ENCODE measurements around the gene DLEC1. TPM values are rescaled to one million over a fixed set of nuclear protein-coding genes. Genes with fewer than 3 reads are reported as not detected.
"Not testable (repeated sequence)": the region's sequence is repeated elsewhere in the genome, so short reads cannot be mapped to it uniquely, and the experiment has no call there.

Gene DLEC1
- total RNA-seq, 1 experiment from 2014 or later, result 0.81 TPM

DNA sequence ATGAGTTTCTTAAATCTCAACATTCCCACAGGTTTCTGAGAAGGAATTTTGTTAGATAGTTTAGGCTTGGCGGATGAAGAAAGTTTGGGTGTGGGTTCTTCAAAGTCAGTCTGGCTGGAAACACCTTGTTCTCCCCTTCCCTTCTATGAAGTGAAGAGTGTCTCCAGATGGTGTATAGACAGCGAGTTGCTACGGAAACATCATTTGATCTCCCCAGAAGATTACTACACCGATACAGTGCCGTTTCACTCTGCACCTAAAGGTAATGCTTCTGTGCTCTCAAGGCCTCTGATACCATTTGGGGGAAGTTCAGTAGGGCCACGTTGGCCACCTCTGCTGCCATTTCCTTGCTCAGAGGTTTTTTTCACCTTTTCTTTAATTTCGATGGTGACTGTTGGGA, 20.6 kb downstream of the DLEC1 start (continued):
- TF ChIP-seq PREB (CRISPR knock-in tag; IDR thresholded peaks at IDR 0.05; ENCODE audit: borderline replicate concordance), result no peak
- TF ChIP-seq CBFB (CRISPR knock-in tag; IDR thresholded peaks at IDR 0.05; ENCODE audit: low read depth), result no peak
- TF ChIP-seq NFYB (CRISPR knock-in tag; conservative IDR thresholded peaks at IDR 0.05; ENCODE audit: low read depth), result no peak
- no peak for TF ChIP-seq KAT7 (CRISPR knock-in tag; IDR thresholded peaks at IDR 0.05; ENCODE audit: borderline replicate concordance)
- TF ChIP-seq, protein P1, sequence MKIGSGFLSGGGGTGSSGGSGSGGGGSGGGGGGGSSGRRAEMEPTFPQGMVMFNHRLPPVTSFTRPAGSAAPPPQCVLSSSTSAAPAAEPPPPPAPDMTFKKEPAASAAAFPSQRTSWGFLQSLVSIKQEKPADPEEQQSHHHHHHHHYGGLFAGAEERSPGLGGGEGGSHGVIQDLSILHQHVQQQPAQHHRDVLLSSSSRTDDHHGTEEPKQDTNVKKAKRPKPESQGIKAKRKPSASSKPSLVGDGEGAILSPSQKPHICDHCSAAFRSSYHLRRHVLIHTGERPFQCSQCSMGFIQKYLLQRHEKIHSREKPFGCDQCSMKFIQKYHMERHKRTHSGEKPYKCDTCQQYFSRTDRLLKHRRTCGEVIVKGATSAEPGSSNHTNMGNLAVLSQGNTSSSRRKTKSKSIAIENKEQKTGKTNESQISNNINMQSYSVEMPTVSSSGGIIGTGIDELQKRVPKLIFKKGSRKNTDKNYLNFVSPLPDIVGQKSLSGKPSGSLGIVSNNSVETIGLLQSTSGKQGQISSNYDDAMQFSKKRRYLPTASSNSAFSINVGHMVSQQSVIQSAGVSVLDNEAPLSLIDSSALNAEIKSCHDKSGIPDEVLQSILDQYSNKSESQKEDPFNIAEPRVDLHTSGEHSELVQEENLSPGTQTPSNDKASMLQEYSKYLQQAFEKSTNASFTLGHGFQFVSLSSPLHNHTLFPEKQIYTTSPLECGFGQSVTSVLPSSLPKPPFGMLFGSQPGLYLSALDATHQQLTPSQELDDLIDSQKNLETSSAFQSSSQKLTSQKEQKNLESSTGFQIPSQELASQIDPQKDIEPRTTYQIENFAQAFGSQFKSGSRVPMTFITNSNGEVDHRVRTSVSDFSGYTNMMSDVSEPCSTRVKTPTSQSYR (CRISPR knock-in tag; IDR thresholded peaks at IDR 0.05), result no peak
- no peak for TF ChIP-seq ZBTB21 (CRISPR knock-in tag; IDR thresholded peaks at IDR 0.05; ENCODE audit: borderline replicate concordance)
- no peak for TF ChIP-seq ZNF263 (CRISPR knock-in tag; IDR thresholded peaks at IDR 0.05; ENCODE audit: low read depth)
- no peak for TF ChIP-seq E2F4 (CRISPR knock-in tag; IDR thresholded peaks at IDR 0.05; ENCODE audit: borderline replicate concordance, low read depth)

DNA sequence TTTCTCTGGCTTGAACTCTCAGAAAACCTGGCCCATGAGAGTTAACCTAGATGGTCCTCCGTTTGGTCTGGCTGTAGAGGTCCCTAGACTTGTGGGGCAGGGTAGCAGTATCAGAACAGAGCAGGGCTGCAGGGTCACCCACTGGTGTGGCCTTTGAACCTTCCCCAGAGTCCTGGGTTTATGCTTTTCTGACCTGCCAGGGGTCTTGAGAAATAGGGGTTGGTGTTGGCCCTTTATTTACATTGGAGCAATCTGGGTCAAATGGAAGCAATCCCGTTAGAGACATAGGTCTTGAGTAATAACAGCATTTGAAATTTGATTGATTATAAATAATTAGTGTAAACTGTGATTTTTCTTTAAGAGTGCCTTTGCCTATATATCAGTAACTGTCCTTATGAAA, 23.8 kb downstream of the DLEC1 start:
- peaks cover 9% of the 10 kb centered on the region for H3K27me3 Mint-ChIP-seq (ENCODE audit: low read depth)
- peaks cover 49% of the 10 kb centered on the region for H3K9me3 Mint-ChIP-seq
- no peak for TF ChIP-seq STAT6 (CRISPR knock-in tag; conservative IDR thresholded peaks at IDR 0.05; ENCODE audit: low read depth)
- TF ChIP-seq ZBTB21 (CRISPR knock-in tag; IDR thresholded peaks at IDR 0.05; ENCODE audit: borderline replicate concordance), result no peak
- TF ChIP-seq FOXK1 (CRISPR knock-in tag; IDR thresholded peaks at IDR 0.05), result no peak
- no peak for TF ChIP-seq TP53 (CRISPR knock-in tag; IDR thresholded peaks at IDR 0.05)
- no peak for TF ChIP-seq ATF1 (CRISPR knock-in tag; IDR thresholded peaks at IDR 0.05)
- TF ChIP-seq TCF7 (CRISPR knock-in tag; IDR thresholded peaks at IDR 0.05; ENCODE audit: low read depth), result no peak
- TF ChIP-seq CTCF (IDR thresholded peaks at IDR 0.05), result no peak
- TF ChIP-seq, protein P2, sequence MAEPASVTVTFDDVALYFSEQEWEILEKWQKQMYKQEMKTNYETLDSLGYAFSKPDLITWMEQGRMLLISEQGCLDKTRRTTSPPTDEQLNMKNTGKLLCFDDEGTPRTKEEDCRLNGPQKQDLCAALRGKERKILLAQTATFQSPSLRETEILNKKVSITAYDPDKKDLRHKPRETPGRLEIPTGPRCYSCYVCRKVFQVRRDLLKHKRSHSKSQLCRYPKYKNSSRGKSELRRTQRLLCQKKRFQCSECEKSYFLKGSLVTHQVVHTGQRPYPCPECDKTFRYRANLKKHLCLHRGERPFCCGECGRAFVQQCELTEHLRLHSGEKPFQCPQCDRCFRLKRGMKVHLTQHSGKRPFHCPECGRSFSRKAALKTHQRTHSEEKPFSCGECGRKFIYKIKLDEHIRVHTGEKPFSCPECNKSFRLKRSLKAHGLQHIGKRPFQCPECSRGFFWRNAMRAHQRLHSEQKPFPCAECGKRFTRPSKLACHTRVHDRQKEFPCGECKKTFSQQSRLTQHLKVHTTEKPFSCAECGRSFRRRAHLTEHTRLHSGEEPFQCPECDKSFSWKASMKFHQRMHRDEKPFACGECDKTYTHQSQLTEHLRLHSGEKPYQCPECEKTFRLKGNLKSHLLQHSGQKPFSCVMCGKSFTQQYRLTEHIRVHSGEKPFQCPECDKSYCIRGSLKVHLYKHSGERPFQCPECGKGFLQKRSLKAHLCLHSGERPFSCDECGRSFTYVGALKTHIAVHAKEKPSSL (CRISPR knock-in tag; conservative IDR thresholded peaks at IDR 0.05), result no peak
- no peak for TF ChIP-seq ZNF671 (CRISPR knock-in tag; IDR thresholded peaks at IDR 0.05)
- TF ChIP-seq ZNF232 (CRISPR knock-in tag; IDR thresholded peaks at IDR 0.05), result no peak
- no peak for TF ChIP-seq NFE2L1 (CRISPR knock-in tag; IDR thresholded peaks at IDR 0.05)
- no peak for TF ChIP-seq MXD4 (CRISPR knock-in tag; IDR thresholded peaks at IDR 0.05; ENCODE audit: borderline replicate concordance)
- TF ChIP-seq, protein P3, sequence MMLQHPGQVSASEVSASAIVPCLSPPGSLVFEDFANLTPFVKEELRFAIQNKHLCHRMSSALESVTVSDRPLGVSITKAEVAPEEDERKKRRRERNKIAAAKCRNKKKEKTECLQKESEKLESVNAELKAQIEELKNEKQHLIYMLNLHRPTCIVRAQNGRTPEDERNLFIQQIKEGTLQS (CRISPR knock-in tag; conservative IDR thresholded peaks at IDR 0.05), result no peak
- no peak for TF ChIP-seq JUN (CRISPR knock-in tag; IDR thresholded peaks at IDR 0.05)
- H3K36me3 Mint-ChIP-seq, result peaks cover 23% of the 10 kb centered on the region
- H3K4me3 Mint-ChIP-seq, result no peak overlapping the region
- ChIA-PET POLR2A (no interaction called here), CTCF (no interaction called here)
- ATAC-seq (no peak), DNase-seq (ENCODE audit: low spot score) (no peak)
- no peak overlapping the region for H3K27ac Mint-ChIP-seq
- H3K4me1 Mint-ChIP-seq, result no peaks in the 10 kb centered on the region

DNA sequence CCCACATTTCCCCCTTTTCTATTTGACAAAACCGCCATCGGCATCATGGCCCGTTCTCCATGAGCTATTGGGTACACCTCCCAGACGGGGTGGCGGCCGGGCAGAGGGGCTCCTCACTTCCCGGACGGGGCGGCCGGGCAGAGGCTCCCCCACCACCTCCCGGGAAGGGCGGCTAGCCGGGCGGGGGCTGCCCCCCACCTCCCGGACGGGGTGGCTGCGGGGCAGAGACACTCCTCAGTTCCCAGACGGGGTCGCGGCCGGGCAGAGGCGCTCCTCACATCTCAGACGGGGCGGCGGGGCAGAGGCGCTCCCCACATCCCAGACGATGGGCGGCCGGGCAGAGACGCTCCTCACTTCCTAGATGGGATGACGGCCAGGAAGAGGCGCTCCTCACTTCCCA, 25.4 kb downstream of the DLEC1 start:
- H3K27ac Mint-ChIP-seq; DNase-seq (ENCODE audit: low spot score); H3K4me3 Mint-ChIP-seq; ATAC-seq; POLR2A ChIA-PET; H3K27me3 Mint-ChIP-seq (ENCODE audit: low read depth); H3K4me1 Mint-ChIP-seq; CTCF ChIA-PET: not testable (repeated sequence)
- peaks cover 49% of the 10 kb centered on the region for H3K9me3 Mint-ChIP-seq
- peaks cover 23% of the 10 kb centered on the region for H3K36me3 Mint-ChIP-seq

Measured in WTC11 (cell line).